SU-DHL-6 (cell line): ENCODE data around the gene RHBDD3.

Source experiments
- CTCF ChIP-seq: fragments of 200-600 bp; sonication (generic); IDR thresholded peaks from one replicate; pipeline ENCODE4 v1.5.1; 2017; ENCODE audit warnings: antibody characterized with exemption, mild to moderate bottlenecking, low read length, moderate library complexity; ENCODE audit not compliant: insufficient read depth, poor library complexity, severe bottlenecking
- EZH2phosphoT487 ChIP-seq: fragments of 200-600 bp; sonication (generic), shearing (Covaris generic); conservative IDR thresholded peaks from 2 replicates; pipeline ENCODE4 v1.6.1; 2018; ENCODE audit warnings: mild to moderate bottlenecking, antibody characterized with exemption, low read length, moderate library complexity, mixed read lengths

GRCh38 chr22:29310863-29311339, 43.1 kb upstream of the RHBDD3 start:
- no peak for TF ChIP-seq CTCF
- TF ChIP-seq EZH2phosphoT487, result no peak
